ENCODE measurements around the gene TMCO4.

TMCO4 gene

DNA sequence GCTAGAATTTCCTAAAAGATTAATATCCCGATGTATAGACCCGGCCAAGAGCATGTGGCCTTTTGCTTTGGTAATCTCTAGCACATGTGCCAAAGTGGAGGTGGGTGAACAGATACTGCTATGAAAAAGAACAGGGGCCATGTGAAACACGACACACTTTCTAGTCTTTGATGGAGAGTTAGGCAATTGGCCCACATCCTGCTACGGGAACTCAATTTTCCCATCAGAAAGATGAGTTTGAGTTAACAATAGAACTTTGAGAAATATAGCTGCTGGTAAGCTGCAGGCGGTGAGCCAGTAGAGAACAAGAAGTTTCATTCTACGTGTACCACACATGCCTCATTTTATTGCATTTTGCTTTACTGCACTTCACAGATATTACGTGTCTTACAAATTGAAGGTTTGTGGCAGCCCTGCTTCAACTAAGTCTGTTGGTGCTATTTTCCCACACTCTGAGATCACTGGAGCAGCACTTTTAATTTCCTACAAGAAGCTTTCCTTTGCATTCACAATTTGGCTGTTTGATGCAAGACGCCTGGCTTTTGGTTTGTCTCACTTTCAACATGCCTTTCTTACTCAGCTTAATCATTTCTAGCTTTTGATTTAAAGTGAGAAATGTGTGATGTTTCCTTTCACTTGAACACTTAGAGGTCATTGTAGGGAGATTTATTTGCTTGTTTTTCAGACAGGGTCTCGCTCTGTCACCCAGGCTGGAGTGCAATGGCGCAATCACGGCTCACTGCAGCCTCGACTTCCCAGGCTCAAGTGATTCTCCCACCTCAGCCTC is 88.7 kb downstream of the TMCO4 start:
- no peak for DNase-seq

DNA sequence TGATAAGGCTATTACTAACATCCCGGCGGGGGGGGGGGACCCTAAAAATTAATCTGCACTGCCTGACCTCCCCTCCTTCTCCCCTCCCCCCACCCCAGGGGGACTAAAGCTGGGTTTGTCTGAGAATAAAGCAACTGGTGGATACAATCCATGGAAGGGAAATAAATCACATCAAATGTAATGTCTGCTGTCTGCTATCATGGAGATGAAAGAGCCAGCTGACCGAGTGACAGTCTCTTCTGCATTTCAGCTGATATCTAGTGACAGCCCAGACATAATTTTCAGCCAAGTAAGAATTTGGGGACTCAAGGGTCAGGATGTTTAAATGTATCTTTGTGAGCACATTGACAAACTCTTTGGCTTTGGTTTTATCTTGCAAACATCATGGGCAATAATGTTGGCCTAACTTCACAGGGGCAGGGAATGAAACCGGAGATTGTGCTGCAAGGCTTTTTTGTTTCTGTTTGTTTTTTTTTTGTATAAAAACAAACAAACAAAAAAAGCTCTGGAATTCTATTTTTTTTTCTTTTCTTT is 90.4 kb downstream of the TMCO4 start:
- DNase-seq, result no peak

DNA sequence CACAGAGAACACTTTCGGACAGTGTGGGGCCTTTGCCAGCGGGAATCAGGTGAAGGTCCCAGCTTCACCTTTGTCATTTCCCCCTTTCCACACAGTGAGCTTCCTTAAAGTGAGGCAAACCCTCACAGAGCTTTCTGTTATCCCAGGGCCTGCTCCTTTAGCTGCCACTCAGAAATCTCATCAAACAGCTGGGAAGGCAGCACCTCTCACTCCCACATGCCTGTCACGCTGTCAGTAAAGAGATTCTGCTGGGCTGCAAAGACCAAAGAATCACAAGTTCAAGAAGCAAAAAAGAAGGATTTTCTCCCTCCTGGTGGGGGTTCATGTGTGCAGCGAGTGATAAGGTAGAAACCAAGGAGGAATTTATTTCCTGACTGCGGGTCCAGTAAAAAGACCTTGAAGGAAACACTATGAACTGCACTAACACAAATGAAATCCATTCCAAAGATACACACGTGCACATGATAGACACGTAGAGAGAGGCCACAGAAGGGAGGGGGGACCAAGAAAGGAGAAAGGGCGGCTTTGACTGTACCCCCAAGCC is 91.1 kb downstream of the TMCO4 start:
- DNase-seq, result no peak

DNA sequence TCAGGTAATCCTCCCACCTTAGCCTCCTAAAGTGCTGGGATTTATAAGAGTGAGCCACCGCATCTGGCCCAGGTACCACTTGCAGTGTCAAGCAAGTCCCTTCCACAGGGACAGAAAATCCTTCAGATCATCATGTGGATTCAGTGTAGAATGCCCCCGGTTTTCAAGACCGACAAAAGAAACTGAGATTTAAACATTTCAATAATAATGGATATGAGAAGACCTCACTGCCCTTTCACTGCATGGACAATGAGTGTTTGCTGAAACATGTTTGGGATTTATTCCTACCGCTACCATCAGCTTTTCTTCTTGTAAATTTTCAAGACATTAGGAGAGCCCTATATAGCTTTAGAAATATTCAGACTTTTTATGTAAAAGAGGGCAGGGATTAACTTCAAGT is 93.6 kb downstream of the TMCO4 start:
- DNase-seq, result no peak

DNA sequence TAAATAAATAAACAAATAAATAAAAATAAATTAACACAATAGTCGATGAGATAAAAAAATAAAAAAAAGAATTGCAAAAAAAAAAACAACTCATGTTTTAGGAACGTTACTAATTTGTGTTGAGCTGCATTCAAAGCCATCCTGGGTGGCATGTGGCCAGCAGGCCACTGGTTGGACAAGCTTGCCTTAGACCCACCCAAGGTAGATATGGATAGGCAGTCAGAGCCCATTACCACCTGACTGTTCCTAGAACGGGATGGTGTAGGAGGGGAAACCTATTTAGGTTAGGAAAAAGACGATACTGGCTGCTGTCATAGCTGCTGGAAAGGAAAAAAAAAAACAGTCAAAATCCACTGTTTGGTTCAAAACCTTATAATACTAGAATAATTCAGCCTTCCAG is 94.3 kb downstream of the TMCO4 start:
- no peak for DNase-seq

DNA sequence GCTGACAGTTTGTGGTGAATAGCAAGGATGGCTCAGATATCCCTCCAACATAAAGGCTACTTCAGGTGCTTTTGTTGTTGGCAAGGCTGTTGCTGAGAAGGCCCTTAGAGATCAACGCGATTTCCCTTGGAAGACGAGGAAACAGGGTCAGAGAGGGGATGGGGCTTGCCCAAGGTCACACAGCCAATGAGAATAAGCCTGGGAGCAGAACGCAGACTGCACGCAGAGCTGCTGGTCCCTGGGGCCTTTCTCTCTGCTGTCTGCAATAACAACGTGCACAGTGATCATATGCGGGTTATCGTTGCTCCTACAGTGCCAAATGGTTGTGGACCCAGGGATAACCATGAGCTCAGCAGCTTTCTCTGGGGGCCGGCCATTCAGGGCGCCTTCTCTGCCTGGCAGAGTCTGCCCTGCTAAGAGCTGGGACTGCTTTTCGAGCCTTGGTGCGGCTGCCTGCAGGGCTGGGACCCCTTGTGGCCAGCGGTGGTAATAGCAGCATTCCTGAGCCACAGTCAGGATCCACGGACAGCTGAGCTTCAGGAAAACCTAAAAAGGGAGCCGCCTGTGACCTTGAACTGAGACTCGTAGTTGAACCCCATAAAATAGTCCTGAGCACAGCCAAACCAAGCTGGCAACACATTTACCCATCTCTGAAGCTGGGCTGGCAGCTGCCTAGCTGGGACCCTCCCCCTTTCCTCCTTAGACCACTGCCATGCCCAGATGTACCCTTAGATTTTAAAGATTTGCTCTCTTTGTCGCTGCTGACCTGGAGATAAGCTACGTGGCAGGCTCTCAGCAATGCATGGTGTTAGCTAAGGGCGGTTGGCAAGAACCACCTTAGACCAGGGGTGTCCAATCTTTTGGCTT is 95.2 kb downstream of the TMCO4 start:
- peak; percentile 53 to 59 for DNase-seq

DNA sequence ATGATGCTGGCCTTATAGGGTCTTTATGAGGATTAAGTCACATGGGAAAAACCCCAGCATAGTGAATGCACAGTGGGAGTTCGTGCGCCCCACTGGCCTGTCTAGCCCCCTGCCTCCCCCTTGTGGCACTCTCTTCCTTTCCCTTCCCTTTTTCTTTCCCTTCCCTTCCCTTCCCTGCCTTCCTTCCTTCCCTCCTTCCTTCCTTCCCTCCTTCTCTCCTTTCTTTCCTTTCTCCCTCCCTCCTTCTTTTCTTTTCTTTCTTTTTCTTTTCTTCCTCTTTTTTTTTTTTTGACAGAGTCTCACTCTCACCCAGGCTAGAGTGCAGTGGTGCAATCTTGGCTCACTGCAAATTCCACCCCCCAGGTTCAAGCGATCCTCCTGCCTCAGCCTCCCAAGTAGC is 96.4 kb downstream of the TMCO4 start:
- DNase-seq, result no peak

DNA sequence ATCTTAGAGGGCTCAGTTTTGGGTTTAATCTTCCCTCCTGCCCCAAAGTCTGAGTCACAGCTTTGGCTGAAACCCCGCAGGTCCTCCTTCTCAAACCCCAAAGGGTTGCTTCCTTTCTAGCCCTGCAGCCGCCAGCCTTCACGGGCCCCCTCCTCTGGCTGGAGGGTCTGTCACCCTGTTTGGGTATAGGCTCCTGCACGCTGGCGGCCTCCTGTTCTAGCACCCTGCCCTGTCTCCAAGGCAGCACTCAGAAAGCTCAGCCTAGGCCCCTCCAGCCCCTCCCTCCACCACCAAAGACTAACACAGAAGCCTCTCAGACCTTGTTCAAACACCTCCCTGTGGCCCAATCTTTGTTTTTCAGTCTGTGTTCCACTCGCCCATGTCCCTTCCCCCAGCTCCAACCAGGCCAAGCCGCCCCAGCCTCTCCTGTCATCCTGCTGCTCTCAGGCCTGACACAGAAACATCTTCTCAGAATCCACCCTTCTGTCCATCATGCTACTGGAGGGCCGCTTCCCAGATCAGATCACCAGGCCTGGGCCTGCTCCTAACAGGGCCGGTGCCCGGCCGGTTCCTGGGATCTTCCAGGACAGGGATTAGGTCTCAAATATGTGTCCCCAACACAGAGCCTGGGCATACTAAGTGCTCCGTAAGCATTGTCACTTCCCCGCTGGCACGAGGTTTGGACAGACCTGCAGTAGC is 99.5 kb downstream of the TMCO4 start:
- DNase-seq, result no peak

DNA sequence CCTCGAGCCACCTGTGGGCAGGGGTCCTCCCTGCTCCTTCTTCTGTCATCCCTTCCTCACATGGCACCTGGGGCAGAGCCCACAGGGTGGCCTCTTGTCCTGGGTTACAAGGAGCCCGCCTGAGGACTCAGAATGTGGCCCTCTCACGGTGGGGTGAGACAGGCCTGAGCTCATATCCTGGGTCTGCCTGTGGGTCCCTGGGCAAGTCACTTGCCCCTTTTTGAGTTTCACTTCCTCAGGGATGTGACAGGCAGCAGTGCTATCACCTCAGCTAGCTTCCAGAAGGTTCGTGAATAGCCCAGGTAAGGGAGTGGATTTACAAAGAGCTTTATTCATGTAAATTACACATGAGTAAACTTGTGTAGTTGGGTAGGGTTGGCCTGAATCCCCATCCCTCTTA is 101.5 kb downstream of the TMCO4 start:
- DNase-seq, result no peak

DNA sequence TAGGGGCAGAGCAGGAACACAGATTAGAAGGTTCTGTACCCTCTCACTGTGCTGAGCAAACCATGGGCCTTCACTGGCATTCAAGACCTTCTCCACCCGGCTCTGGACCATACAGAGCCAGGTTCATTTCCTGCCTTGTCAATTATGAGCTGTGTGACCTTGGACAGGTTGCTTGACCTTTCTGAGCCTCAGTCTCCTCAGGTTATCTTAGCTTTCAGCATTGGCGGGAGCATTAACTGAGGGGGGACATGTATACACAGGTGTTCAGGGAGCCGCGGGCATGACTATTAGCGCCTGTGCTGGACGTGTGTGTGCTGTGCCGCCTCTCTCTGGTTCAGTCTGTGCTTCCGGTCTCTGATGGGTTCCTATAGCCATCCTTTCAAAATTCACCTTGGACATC is 102.9 kb downstream of the TMCO4 start:
- no peak for DNase-seq

DNA sequence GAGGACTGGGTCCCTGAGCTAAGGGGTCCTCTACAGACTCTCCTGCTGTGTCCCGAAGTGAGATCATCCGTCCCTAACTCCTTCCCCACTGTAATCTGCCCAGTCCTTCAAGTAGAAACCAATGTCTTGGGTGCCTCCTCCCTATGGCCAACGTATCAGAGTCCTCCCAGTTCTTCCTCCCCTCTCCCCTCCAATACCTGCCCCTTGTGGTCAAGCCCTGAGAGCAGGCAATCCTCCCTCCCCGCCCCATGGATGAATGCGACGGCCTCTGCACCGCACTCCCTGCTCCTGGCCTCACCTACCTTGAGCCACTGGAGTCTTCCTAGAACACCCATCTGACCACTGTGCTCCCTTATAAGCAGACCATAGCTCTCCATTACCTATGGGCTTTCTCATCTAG is 103.9 kb downstream of the TMCO4 start:
- DNase-seq, result no peak

DNA sequence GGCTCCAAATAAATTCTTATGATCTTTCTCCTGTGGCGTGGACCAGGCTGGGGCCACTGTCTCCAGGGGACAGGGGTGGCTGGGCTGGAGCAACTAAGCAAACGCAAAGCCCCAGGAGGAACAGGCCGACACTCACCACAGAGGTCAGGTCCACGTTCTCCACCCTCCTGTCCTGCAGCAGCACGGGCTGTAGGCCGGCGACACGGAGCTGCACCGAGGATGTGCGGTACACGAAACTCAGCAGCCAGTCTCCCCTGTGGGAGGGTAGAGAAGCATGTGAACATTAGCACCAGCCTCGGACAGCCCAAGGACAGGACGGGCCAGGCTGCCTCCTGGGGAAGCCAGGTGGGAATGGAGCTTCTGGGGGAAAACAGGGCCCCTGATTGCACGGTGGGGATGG is 105.4 kb downstream of the TMCO4 start:
- no peak for DNase-seq

DNA sequence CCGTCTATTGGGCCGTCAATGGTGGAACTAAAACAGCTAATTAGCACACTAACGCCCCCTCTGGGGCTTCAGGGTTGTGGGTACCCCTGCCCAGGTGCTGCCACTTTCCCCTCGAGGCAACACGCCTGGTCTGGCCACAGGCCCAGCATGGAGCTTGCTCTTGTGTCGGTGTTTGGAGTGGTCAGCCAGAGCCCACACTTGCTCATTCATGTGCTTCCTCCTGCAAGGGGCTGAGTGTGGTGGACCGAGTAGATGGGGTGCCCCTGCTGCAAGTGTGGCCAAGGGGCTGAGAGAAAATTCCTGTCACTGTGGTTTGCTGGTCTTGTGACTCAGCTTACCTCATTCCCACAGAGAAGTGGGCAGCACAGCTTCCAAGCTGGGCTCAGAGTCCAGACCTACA is 109.4 kb downstream of the TMCO4 start:
- no peak for DNase-seq

DNA sequence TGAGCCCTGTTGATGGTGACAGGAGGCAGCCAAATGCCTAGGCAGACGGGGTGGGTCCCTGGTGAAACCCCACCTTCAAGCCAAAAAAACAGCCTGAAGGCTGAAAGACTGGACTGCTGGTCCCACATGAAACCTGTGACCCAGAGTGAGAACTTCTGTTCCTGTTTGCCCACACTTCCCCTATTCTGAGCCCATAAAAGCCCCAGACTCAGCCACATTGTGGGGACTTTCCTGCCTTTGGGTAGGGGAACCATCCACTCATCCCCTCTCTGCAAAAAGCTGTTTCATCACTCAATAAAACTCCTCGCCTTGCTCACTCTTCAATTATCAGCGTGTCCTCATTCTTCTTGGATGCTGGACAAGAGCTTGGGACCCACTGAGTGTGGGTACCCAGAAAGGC is 109.9 kb downstream of the TMCO4 start:
- no peak for DNase-seq

DNA sequence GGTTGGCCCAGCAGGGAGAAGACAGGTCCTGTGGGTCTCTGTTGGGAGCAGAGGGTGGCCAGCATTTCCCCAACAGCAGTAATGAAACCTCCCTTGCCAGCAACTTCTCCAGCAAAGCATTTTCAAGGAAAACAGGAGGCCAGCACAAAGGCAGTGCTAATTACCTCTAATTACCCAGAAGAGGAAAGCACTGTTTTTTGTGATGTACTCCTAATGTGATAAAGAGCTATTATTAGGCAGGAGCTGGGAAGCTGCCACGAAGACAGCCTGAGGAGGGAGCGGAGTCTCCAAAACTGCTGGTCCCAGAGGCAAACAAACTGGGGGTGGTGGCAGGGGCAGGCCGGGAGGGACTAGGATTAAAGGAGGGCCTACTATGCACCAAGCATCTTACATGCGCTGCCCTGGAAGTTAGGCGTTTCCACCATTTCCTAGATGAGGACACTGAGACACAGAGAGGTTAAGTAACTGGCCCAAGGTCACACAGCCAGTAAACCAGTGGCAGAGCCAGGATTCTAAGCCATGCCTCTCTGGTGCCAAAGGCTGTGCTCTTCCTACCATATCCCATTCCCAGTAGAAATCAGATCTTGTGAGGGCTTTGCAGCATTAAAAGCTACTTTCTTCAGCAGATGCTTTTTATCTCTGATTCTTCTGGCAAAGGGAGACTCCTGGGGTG is 110.5 kb downstream of the TMCO4 start:
- DNase-seq, result no peak

DNA sequence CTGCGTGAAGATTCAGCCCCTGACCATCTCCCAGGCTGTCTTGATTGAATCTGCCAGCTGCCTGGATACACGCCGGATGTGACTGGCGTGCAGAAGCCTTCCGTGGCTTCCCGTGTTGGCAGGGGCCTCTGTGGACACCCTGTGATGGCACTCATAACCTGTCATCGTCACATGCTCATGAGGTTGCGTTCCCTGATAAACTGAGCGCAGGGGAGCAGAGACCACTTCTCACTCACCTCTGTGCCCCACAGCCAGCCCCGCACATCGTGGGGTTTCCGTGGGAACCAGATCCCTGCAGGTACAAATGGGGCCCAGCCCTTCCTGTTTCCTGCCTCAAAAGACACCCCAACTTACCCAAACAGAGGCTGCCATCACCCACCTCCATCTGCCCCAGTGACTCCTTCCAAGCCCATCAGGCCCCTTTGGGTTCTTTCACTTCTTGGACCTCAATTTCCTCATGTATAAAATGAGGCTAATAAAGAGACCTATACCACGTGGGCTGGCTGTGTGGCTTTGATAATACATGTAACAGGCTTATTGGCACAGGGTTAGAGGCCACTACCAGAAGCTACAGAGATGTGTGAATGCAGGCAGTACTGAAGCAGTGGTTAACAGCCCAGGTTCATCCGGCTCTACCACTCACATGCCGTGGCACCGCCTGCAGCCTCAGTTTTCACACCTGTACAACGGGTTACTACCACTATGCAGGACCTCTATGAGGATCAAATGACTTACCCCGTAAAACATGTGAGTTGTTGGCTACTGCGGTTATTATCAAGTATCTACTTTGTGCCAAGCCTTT is 111.5 kb downstream of the TMCO4 start:
- peak; percentile 55 to 64 for DNase-seq

DNA sequence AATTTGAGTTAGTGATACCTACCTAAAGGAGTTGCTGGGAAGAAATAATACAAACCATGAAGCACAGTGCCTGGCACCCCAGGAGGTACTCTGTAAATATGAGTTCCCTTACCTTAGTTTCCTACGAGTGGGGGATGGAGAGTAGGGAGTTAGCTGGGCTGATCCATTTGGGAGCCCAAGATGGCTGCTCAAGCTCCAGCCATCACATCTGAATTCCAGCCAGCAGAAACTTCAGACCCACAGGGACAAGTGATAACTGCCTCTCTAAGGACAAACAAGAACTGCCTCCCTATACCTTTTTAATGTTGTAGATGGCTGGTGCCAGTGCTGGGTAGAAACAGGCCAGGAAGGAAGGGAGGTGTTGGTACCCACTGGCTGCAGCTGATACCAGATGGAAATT is 112.3 kb downstream of the TMCO4 start:
- no peak for DNase-seq

DNA sequence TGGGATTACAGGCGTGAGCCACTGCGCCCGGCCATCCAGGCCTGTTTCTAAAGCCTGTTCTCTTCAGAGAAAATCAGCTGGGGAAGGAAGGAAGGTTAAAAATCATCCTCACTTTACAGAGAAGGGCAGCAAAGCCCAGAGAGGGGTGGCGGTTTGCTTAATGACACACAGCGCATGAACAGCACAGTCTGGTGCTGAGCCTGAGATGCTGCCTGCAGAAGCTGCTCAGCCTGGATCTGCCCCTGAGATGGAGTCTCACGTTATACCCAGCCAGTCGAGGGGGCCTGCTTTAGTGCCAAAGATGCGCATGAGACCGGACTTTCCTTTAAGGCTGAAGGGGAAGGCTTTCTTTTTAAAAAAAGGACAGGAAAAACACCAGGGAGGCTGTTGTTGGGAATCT is 113.7 kb downstream of the TMCO4 start:
- no peak for DNase-seq

DNA sequence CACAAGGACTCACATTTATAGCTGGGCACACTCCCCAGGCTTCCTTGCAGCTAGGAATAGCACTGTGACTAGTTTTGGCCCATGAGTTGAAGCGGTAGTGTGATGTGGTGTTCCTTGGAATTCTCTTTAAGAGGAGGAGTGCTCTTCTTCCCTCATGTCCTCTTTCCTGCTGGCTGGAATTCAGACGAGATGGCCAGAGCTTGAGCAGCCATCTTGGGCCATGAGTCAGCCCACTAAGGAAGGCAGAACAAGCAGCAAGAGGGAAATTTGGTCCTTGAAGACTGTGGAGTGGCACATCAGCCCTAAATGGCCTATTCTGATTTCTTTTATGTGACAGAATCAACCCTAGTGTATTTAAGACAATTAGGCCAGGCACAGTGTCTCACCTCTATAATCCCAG is 115.0 kb downstream of the TMCO4 start:
- no peak for DNase-seq

DNA sequence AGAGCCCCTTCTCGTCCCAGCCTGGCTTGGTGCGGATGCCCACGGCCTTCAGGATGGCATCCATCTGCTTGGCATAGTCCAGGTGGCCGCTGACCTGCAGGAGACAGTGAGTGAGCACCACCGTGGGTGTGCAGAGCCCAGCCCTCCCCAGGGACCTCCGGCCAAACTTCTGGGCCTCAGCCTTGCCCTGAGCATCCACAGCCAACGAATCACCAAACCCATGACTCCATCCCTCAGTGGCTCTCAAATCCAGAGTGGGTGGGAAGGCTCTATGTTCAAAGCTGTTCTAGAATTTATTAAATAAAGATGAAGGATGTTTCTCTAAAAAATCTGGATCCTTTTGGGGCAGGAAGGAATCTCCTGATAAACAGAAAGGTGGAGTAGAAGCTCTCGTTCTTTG is 116.4 kb downstream of the TMCO4 start:
- DNase-seq, result no peak

DNA sequence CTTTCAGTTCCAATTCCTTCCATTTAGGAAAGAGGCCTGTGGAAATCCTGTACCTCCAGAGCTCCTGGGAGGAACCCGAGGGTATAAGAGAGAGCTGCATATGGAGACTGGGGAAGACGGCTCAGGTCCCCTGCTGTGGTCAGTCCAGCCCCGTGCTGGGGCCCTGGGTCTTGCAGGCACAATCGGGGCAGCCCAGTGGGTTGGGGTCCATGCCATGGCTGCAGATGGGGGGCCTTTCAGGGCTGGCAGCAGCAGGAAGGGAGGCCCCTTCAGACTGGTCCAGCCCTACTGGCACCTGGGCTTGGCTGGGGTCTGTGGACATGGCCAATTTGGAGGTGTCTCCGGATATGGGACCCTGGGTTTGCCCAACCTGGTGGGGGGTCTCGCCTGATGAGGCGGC is 116.8 kb downstream of the TMCO4 start:
- no peak for DNase-seq

DNA sequence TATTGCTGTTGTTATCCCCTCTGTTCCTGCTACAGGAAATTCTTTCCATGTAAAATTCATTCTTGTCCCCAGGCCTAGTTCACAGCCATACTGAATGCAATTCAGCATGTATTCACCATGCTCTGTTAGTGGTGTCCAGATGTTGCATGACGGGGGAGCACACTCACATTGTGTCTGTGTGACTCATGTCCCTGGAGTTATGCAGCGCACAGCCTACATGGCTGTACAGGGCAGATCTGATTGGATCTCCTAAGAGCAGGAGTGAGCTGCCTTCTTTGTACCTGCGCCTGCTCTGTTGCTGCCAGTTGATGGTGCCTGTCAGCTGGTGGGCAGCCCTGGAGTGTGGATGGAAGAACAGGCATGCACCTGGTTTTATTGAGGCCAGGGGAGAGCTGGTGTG is 117.5 kb downstream of the TMCO4 start:
- no peak for DNase-seq

All from CD4-positive, alpha-beta T cell treated with Interleukin-4 for 1 hour (primary cell).